Suprapubic skin (tissue), 4 donors: ENCODE results near the gene TMEM184C. TPM values are rescaled to one million over a fixed set of nuclear protein-coding genes. Genes with fewer than 3 reads are reported as not detected.

Source experiments
- DNase-seq, 2 donors: peaks; one replicate each; pipeline ENCODE4 v3.0.0-alpha.2; 2019; ENCODE audit warnings: low spot score in 2 of 2
- H3K27ac ChIP-seq: fragments of 200-600 bp; sonication (generic); one replicate; pipeline ENCODE4 v1.5.1; 2019
- H3K27me3 ChIP-seq: fragments of 200-600 bp; sonication (generic); one replicate; pipeline ENCODE4 v1.5.1; 2019
- H3K36me3 ChIP-seq: fragments of 200-600 bp; sonication (generic); one replicate; pipeline ENCODE4 v1.5.1; 2019
- H3K4me1 ChIP-seq: fragments of 200-600 bp; sonication (generic); one replicate; pipeline ENCODE4 v1.5.1; 2019
- H3K4me3 ChIP-seq: fragments of 200-600 bp; sonication (generic); one replicate; pipeline ENCODE4 v1.5.1; 2019; ENCODE audit warnings: mild to moderate bottlenecking
- H3K9me3 ChIP-seq: fragments of 200-600 bp; sonication (generic); one replicate; pipeline ENCODE4 v1.5.1; 2019
- EP300 ChIP-seq: sonication (generic); formaldehyde crosslinking; IDR thresholded peaks from one replicate; pipeline ENCODE4 v1.6.1; 2017; ENCODE audit warnings: antibody characterized with exemption
- POLR2A ChIP-seq, 2 donors: fragments of 450-650 bp; IDR thresholded peaks; one replicate each; pipeline ENCODE4 v1.6.1; 2017; ENCODE audit warnings: antibody characterized with exemption in 2 of 2, mild to moderate bottlenecking in 2 of 2, moderate library complexity in 2 of 2
- POLR2AphosphoS5 ChIP-seq, 3 donors: sonication (generic); formaldehyde crosslinking; IDR thresholded peaks; one replicate each; pipeline ENCODE4 v1.6.1; 2017; ENCODE audit warnings: antibody characterized with exemption in 3 of 3
- WGBS: methylation state at CpG from one replicate; pipeline ENCODE4 v1.1.5; 2018; 5-methylcytosine and 5-hydroxymethylcytosine counted together
- total RNA-seq, 4 donors: library from RNA; depleted of rRNA; stranded (reverse); fragments of >200 nt; gene quantifications; one replicate each; pipeline ENCODE4 v1.1.0, GENCODE V29; 2016
- TF ChIP-seq, protein P1 (sequence below), 2 donors: fragments of 200-600 bp in 1 of 2; fragments of 450-650 bp in 1 of 2; sonication (generic) in 1 of 2; IDR thresholded peaks; one replicate each; pipeline ENCODE4 v1.5.1; 2016 to 2019; ENCODE audit warnings: antibody characterized with exemption in 2 of 2, mild to moderate bottlenecking in 1 of 2, moderate library complexity in 1 of 2

Gene TMEM184C
- total RNA-seq, 4 donors from 2014 or later: 17.1 to 29.8 (median 21.1) TPM

DNA sequence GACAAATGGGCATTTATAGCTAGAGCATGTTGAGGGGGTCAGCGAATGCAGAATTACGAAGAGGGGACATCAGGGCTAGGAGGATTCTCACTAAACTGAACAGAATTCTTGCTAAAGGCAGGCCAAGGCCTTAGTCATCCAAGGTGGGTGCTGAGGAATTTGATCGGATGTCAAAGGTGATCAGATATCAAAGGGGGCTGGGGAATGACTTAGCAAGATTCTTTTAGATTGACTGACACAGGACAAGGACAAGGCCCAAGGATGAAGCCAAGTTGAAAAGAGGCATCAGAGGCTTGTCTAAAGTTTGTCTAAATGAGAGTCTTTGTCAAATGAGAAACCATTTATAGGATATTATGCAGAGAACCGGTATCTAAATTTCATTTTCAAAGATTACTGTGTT is 9.7 kb downstream of the TMEM184C start:
- Histone ChIP-seq H3K4me1 (no peaks in the 10 kb centered on the region), H3K9me3 (no peaks in the 10 kb centered on the region), H3K36me3 (peaks cover 86% of the 10 kb centered on the region), H3K4me3 (no peak overlapping the region), H3K27ac (no peak overlapping the region), H3K27me3 (no peaks in the 10 kb centered on the region)
- WGBS: 89% methylated on average over 4 of the region's 4 CpGs
- TF ChIP-seq, protein P1, sequence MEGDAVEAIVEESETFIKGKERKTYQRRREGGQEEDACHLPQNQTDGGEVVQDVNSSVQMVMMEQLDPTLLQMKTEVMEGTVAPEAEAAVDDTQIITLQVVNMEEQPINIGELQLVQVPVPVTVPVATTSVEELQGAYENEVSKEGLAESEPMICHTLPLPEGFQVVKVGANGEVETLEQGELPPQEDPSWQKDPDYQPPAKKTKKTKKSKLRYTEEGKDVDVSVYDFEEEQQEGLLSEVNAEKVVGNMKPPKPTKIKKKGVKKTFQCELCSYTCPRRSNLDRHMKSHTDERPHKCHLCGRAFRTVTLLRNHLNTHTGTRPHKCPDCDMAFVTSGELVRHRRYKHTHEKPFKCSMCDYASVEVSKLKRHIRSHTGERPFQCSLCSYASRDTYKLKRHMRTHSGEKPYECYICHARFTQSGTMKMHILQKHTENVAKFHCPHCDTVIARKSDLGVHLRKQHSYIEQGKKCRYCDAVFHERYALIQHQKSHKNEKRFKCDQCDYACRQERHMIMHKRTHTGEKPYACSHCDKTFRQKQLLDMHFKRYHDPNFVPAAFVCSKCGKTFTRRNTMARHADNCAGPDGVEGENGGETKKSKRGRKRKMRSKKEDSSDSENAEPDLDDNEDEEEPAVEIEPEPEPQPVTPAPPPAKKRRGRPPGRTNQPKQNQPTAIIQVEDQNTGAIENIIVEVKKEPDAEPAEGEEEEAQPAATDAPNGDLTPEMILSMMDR (IDR thresholded peaks at IDR 0.05): no peak
- no peak for TF ChIP-seq POLR2AphosphoS5 (IDR thresholded peaks at IDR 0.05)
- TF ChIP-seq EP300: no peak
- TF ChIP-seq POLR2A (IDR thresholded peaks at IDR 0.05): no peak
- DNase-seq: no peak

GRCh38 chr4:147628415-147628814 is 11.2 kb downstream of the TMEM184C start:
- Histone ChIP-seq H3K4me3 (no peak overlapping the region), H3K27ac (no peak overlapping the region), H3K9me3 (no peaks in the 10 kb centered on the region), H3K27me3 (no peaks in the 10 kb centered on the region), H3K36me3 (peaks cover 86% of the 10 kb centered on the region), H3K4me1 (no peaks in the 10 kb centered on the region)
- 68% methylated on average over 3 of the region's 3 CpGs for WGBS
- TF ChIP-seq EP300: no peak
- TF ChIP-seq POLR2AphosphoS5 (IDR thresholded peaks at IDR 0.05): no peak
- TF ChIP-seq, protein P1 (IDR thresholded peaks at IDR 0.05): no peak
- TF ChIP-seq POLR2A (IDR thresholded peaks at IDR 0.05): no peak
- no peak for DNase-seq

DNA sequence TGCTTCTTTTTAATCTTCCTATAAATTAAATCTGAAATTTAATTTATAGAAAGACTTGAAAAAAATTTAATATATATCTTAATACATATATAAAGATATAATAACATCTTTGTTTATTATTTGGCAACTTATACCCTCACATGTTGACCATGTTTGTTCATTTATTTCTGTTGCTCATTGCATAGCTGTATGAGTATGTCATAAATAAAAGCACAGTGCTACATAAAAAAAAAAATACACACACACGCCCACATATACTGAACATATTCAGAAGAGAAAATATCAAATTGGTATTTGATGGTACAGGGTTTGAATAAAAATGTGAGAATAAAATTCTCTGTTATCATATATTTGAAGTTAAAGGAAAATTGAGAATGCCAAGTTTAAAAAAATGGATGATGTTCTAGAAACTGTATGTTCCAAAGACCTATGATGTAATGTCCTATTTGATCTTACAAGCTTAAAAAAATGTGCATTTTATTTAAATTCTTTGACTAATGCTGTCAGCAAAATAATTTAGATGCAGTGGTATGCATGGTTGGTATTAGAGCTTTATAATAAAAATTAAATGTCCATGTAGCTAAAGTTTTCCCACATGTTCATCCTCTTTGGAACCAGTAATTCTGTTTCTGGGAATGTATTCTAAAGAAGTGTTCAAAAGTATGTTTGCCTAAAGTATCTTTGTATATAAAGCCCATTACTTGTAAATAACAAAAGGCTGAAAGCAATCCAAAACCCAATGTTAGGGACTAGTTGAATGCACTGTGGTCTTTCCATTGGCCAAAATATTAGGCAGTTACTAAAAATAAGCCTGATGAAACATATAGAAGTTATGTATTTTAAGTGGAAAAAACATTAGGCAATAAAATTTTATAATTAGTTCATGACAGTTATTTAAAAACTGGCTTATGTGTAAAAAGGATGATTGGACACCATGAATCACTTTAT is 12.9 kb downstream of the TMEM184C start:
- TF ChIP-seq EP300: no peak
- TF ChIP-seq POLR2A (IDR thresholded peaks at IDR 0.05): no peak
- TF ChIP-seq POLR2AphosphoS5 (IDR thresholded peaks at IDR 0.05): no peak
- TF ChIP-seq, protein P1 (IDR thresholded peaks at IDR 0.05): no peak
- 92% methylated on average over 1 of the region's 1 CpG for WGBS
- no peak overlapping the region for H3K27ac ChIP-seq
- no peak overlapping the region for H3K4me3 ChIP-seq
- H3K9me3 ChIP-seq: no peaks in the 10 kb centered on the region
- H3K27me3 ChIP-seq: no peaks in the 10 kb centered on the region
- peaks cover 90% of the 10 kb centered on the region for H3K36me3 ChIP-seq
- DNase-seq: no peak
- H3K4me1 ChIP-seq: no peaks in the 10 kb centered on the region

DNA sequence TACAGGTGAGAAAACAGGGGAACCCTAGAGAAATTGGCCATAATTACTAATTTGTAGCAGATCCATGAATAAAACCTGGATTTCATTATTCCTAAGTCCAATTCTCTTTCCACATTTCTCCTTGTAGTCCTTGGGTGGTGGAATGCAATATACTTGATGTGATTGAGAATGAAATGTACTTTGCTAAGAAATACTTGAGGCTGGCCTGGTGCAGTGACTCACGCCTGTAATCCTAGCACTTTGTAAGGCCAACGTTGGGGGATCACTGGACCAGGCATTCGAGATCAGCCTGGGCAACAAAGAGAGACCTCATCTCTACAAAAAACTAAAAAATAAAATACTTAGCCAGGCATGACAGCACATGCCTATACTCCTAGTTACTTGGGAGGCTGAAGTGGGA is 15.9 kb downstream of the TMEM184C start:
- Histone ChIP-seq H3K4me1 (no peaks in the 10 kb centered on the region), H3K27me3 (no peaks in the 10 kb centered on the region), H3K36me3 (peaks cover 82% of the 10 kb centered on the region), H3K9me3 (no peaks in the 10 kb centered on the region), H3K4me3 (no peak overlapping the region), H3K27ac (no peak overlapping the region)
- 92% methylated on average over 3 of the region's 3 CpGs for WGBS
- DNase-seq: no peak
- TF ChIP-seq POLR2AphosphoS5 (IDR thresholded peaks at IDR 0.05) (no peak), EP300 (no peak), POLR2A (IDR thresholded peaks at IDR 0.05) (no peak)
- TF ChIP-seq, protein P1 (IDR thresholded peaks at IDR 0.05): no peak

GRCh38 chr4:147633643-147634042 is 16.4 kb downstream of the TMEM184C start:
- Histone ChIP-seq H3K4me1 (no peaks in the 10 kb centered on the region), H3K36me3 (peaks cover 77% of the 10 kb centered on the region), H3K27ac (no peak overlapping the region), H3K4me3 (no peak overlapping the region), H3K9me3 (no peaks in the 10 kb centered on the region), H3K27me3 (no peaks in the 10 kb centered on the region)
- no peak for DNase-seq
- WGBS: 100% methylated on average over 1 of the region's 1 CpG
- TF ChIP-seq EP300 (no peak), POLR2AphosphoS5 (IDR thresholded peaks at IDR 0.05) (no peak), POLR2A (IDR thresholded peaks at IDR 0.05) (no peak)
- TF ChIP-seq, protein P1 (IDR thresholded peaks at IDR 0.05): no peak
